C4-2B (cell line): ENCODE results near the gene LRG1.

Experiments
- H3K27ac ChIP-seq: fragments of 450-650 bp; 2 replicates; pipeline ENCODE4 v1.5.1; 2017
- CTCF ChIP-seq: fragments of 450-650 bp; conservative IDR thresholded peaks from 2 replicates; pipeline ENCODE4 v1.5.1; 2017; ENCODE audit warnings: mild to moderate bottlenecking
- ZFX ChIP-seq: fragments of 450-650 bp; IDR thresholded peaks from 2 replicates; pipeline ENCODE4 v1.6.1; 2017

Gene LRG1

GRCh38 chr19:4553775-4554174 is 13.9 kb upstream of the LRG1 start:
- no peak overlapping the region for H3K27ac ChIP-seq
- TF ChIP-seq ZFX (no peak), CTCF (no peak)

GRCh38 chr19:4553092-4553695 is 13.4 kb upstream of the LRG1 start:
- TF ChIP-seq CTCF (no peak), ZFX (no peak)
- H3K27ac ChIP-seq, result no peak overlapping the region

- H3K27ac ChIP-seq, result no peak overlapping the region
- TF ChIP-seq ZFX (no peak), CTCF (no peak)
These were observed 12.6 kb upstream of the LRG1 start for GRCh38 chr19:4552525-4552819.

GRCh38 chr19:4550479-4551050 is 10.7 kb upstream of the LRG1 start:
- TF ChIP-seq CTCF, result no peak
- H3K27ac ChIP-seq, result no peak overlapping the region

- TF ChIP-seq CTCF, result no peak
- TF ChIP-seq ZFX, result no peak
- H3K27ac ChIP-seq, result no peak overlapping the region
These were observed 10.2 kb upstream of the LRG1 start for GRCh38 chr19:4550018-4550417.

- H3K27ac ChIP-seq, result no peak overlapping the region
- TF ChIP-seq ZFX, result no peak
- TF ChIP-seq CTCF, result no peak
These were observed 8.4 kb upstream of the LRG1 start for GRCh38 chr19:4548238-4548584.

- TF ChIP-seq ZFX (no peak), CTCF (peak; percentile 75)
These were observed 7.7 kb upstream of the LRG1 start for GRCh38 chr19:4547303-4548237.

More at GRCh38 chr19:4547303-4548237, 7.7 kb upstream of the LRG1 start:
- no peak overlapping the region for H3K27ac ChIP-seq
